NCI-H2196 treated with DMSO at 0.1 percent for 48 hours (cell line): ENCODE data around the gene PPP1R3A.

Source experiments
- DNase-seq: peaks from one replicate; lab custom pipeline; 2025; ENCODE audit not compliant: unreplicated experiment; lab: John Stamatoyannopoulos, UW

The PPP1R3A gene

GRCh38 chr7:113880559-113880958 lies 38.2 kb downstream of the PPP1R3A start:
- no peak for DNase-seq

- DNase-seq: no peak
Observed at GRCh38 chr7:113878394-113878992, 40.3 kb downstream of the PPP1R3A start.

GRCh38 chr7:113875224-113875623 lies 43.6 kb downstream of the PPP1R3A start:
- DNase-seq: no peak

GRCh38 chr7:113873554-113874151 lies 45.2 kb downstream of the PPP1R3A start:
- DNase-seq: no peak

- DNase-seq: no peak
Observed at GRCh38 chr7:113872981-113873380, 45.8 kb downstream of the PPP1R3A start.

GRCh38 chr7:113867325-113867724 lies 51.5 kb downstream of the PPP1R3A start:
- DNase-seq: no peak

GRCh38 chr7:113856010-113856409 lies 62.8 kb downstream of the PPP1R3A start:
- no peak for DNase-seq

GRCh38 chr7:113840954-113841353 lies 77.9 kb downstream of the PPP1R3A start:
- no peak for DNase-seq

GRCh38 chr7:113835367-113835766 lies 83.4 kb downstream of the PPP1R3A start:
- DNase-seq: no peak

GRCh38 chr7:113832196-113832745 lies 86.5 kb downstream of the PPP1R3A start:
- no peak for DNase-seq

GRCh38 chr7:113831556-113831955 lies 87.3 kb downstream of the PPP1R3A start:
- DNase-seq: no peak

GRCh38 chr7:113828581-113828980 lies 90.2 kb downstream of the PPP1R3A start:
- no peak for DNase-seq
